GM18951 (cell line): ENCODE results near the gene TXK.

ENCODE experiments used
- POLR2A ChIP-seq: IDR thresholded peaks from 4 replicates; pipeline ENCODE4 v1.6.1; 2011; ENCODE audit warnings: mild to moderate bottlenecking; ENCODE audit not compliant: insufficient read length, insufficient read depth; ENCODE audit errors: extremely low read depth
- in situ Hi-C: fragments of 300-500 bp; cut with MboI; formaldehyde crosslinking; loops from one replicate; pipeline ENCODE4 v1.12.0; 2022; ENCODE audit warnings: low sequenced_read_pairs, mixed read lengths, inconsistent platforms; ENCODE audit not compliant: unreplicated experiment

TXK gene

DNA sequence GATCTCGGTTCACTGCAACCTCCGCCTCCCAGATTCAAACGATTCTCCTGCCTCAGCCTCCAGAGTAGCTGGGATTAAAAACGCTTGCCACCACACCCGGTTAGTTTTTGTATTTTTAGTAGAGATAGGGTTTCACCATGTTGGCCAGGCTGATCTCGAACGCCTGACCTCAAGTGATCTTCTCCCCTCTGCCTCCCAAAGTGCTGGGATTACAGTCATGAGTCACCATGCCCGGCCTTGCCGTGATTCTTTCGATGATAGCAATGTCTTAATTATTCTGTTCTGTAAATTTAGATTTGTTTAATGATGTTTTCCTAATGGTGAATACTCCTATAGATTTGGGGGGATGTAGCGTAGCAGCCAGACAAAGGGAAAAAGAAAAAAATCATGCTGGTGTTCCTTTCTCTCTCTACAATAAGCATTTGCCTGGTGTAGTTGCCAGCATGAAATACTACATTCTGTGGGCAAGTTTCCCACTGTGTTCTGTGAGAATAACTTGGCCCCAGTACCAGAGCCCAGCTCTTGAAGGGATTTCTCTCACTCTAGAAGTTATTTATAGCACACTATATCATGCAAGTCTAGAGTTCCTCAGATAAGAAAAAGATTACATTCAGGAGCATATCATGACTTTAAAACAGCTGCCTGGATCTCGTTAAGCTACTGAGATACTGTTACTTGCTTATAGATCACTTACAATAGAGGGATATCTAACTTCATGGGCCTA is 102.1 kb downstream of the TXK start:
- TF ChIP-seq POLR2A = no peak
- in situ Hi-C loops = no loop called here

DNA sequence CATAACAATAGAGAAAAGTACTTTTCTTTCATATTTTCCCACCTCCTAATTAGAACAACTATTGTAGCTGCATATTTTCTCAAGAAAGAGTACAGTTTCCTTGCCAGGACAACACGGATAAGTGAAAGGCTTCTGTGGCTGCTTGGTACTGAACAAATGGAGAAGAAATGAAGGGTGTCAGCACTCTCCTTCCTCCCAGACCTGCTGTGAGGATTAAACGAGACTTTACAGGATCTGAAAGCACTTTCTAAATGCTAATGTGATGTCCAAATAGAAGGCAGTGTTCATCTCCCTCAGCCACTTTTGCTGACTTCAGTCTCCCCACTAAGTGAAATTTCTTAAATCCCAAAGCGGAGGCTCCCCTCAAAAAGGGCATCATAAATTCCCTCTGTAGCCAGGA is 103.6 kb downstream of the TXK start:
- in situ Hi-C loops = no loop called here

DNA sequence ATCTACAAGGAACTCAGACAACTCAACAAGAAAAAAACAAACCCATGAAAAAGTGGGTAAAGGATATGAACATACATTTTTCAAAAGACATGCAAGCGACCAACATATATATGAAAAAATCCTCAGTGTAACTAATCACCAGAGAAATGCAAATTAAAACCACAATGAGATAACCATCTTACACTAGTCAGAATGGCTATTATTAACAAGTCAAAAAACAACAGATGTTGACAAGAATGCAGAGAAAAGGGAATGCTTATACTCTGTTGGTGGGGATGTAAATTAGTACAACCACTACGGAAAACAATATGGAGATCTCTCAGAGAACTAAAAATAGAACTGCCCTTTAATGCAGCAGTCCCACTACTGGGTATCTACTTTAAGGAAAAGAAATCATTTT is 105.4 kb downstream of the TXK start:
- in situ Hi-C loops = no loop called here
- TF ChIP-seq POLR2A = no peak

More for the DNA sequence above, 103.6 kb downstream of the TXK start:
- no peak for TF ChIP-seq POLR2A

DNA sequence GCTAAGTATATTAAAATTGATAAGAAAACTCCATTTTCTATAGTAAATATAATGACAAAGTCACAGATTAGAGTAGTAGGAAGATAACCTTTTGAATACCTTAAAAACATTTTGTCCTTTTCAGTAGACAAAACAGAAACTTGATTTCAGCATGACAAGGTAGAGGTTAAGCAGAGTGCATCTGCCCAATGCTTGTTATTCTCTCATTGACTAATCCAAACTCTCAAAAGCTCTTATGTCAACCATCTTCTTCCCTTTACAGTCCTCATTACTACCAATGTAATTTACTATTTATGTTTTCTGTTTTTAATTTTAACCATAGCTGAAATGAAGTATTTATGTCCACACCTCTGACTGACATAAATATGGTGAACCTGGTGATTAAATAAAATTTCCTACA is 106.4 kb downstream of the TXK start:
- in situ Hi-C loops = no loop called here
- TF ChIP-seq POLR2A = no peak

DNA sequence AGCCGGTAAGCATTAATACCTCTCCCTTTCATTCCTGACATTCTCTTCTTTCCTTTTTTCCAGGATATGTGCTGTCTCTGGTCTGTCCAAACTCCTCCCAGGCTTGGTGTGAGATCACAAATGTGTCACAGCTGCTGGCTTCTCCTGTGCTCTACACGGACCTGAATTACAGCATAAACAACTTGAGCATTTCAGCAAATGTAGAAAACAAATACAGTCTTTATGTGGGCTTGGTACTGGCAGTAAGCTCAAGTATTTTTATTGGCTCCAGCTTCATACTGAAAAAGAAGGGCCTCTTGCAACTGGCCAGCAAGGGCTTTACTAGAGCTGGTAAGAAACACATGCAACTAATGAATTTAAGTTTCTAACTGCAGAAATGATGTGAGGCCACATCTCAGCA is 109.0 kb downstream of the TXK start:
- TF ChIP-seq POLR2A = no peak
- in situ Hi-C loops = no loop called here

DNA sequence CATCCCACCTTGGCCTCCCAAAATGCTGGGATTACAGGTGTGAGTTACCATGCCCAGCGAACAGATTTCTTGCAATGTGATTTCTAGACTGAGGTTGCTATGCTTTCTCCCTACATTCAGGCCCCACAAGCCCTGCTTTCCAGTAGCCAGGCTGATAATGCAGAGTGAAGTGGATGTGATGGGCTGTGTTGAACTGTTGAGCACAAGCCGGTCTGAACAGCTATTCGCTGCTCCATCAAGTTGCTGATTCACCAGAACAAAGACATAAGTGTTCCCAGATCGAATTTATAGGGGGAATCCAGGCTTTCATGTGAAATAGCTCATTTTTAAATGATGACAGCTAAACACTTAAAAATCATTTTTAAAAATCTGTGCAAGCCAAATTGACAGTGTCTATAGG is 109.5 kb downstream of the TXK start:
- TF ChIP-seq POLR2A = no peak
- in situ Hi-C loops = no loop called here

DNA sequence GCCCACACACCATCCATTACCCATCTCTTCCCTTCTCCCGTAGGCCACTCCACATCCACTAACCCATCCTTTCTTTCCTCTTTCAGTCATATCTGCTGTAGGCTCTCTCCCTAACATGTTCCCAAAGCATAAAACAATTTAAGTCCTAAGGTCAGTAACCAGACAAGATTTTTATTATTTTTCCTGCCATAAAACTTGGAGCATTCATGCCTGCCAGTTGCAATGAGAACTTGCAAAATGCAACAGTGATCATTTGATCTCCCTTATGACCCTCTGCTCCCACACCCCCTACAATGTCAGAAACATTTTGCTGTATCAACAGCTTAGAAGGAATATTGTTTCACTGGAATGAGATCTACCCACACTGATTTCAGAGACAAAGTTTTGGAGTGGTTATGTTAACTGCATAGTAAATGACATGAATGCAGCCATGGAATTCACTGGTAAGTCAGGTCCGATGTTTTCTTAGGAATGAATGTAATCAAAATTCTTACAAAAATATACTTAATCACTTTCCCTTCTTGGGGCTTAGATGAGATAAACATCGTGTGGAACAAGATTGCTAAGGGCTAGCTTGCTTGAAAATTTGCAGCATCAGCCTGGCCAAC is 111.8 kb downstream of the TXK start:
- in situ Hi-C loops = no loop called here
- no peak for TF ChIP-seq POLR2A

DNA sequence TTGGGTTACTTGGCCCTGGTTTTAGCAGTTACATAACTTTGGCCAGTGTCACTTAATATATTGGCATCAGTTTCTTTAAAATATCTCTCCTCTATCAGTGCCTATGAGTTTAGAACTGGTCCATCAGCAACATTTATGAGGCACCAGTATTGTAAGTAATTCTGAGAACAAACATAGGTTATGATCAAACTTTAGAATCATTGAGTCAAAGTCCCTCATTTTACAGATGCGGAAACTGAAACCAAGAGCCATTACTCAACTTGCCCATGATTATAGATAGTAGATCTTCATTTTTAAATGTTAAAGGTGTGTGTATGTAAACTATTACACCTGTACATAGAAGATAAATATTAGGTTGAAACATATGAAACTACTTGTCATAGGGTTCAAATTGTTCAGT is 113.0 kb downstream of the TXK start:
- TF ChIP-seq POLR2A = no peak

DNA sequence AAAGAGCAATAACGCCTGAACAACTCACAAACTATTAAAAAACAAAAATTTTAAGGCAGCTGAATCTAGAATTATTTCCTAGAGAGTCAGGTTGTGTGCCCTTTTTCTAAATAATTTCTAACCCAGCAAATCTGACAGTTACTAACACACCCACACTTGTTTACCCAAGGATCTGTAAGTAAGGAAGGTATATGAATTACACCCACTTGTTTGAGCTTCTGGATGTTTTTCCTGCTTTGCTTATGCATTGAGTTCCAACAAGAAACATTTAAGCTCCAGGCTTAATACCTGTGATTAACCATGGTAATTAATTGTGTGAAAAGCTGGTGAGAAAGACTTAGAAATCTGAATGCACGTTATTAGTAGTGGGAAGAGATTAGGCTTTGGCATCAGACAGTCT is 115.9 kb downstream of the TXK start:
- in situ Hi-C loops = no loop called here
- TF ChIP-seq POLR2A = no peak

More for the DNA sequence above, 113.0 kb downstream of the TXK start:
- in situ Hi-C loops = no loop called here

DNA sequence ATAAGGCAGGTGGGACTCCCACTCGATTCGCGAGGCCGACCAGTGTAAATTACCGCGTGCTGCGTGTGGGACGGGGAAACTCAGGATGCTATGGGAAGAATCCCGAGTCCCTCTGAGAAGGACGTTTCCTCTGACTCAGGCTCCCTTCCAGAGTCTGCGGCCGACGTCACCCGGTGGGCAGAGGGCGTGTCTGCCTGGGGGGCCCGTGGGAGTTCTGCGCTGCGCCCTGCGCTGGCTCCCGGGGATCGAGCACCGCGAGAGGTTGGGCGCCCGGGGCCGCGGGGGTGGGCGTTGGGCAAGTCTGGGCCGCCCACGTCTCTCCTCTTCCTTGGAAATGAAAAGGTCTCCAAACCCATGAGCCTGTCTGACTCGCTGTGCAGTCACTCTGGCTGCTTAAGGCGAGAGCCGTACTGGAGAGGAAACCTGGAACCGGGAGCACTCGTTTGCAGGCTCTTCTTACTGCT is 116.9 kb downstream of the TXK start:
- in situ Hi-C loops = no loop called here

More for the DNA sequence above, 116.9 kb downstream of the TXK start:
- no peak for TF ChIP-seq POLR2A
